Measurements from ENCODE around the gene GMDS. TPM values are rescaled to one million over a fixed set of nuclear protein-coding genes. Genes with fewer than 3 reads are reported as not detected.

The GMDS gene
- total RNA-seq, 2 experiments from 2014 or later = 31.1 to 35.9 TPM

GRCh38 chr6:2078888-2079287, 166.5 kb downstream of the GMDS start:
- H3K36me3 Mint-ChIP-seq (ENCODE audit: low read depth) = peaks cover 10% of the 10 kb centered on the region
- no peak overlapping the region for H3K4me3 Mint-ChIP-seq
- ChIA-PET CTCF (no interaction called here), POLR2A (no interaction called here)
- H3K27ac Mint-ChIP-seq = no peak overlapping the region
- peaks cover 6% of the 10 kb centered on the region for H3K27me3 Mint-ChIP-seq
- peaks cover 19% of the 10 kb centered on the region for H3K9me3 Mint-ChIP-seq
- DNase-seq = no peak
- H3K4me1 Mint-ChIP-seq = peaks cover 35% of the 10 kb centered on the region

GRCh38 chr6:2077826-2078225, 167.6 kb downstream of the GMDS start:
- Mint-ChIP-seq H3K4me3 (no peak overlapping the region), H3K27me3 (peaks cover 3% of the 10 kb centered on the region), H3K27ac (no peak overlapping the region), H3K9me3 (peaks cover 19% of the 10 kb centered on the region), H3K4me1 (peaks cover 31% of the 10 kb centered on the region), H3K36me3 (ENCODE audit: low read depth) (peaks cover 10% of the 10 kb centered on the region)
- no peak for DNase-seq
- ChIA-PET CTCF (no interaction called here), POLR2A (no interaction called here)

- DNase-seq = no peak
- H3K9me3 Mint-ChIP-seq = peaks cover 11% of the 10 kb centered on the region
- H3K4me3 Mint-ChIP-seq = no peak overlapping the region
- ChIA-PET CTCF (no interaction called here), POLR2A (no interaction called here)
- H3K27me3 Mint-ChIP-seq = peaks cover 3% of the 10 kb centered on the region
- H3K36me3 Mint-ChIP-seq (ENCODE audit: low read depth) = peaks cover 3% of the 10 kb centered on the region
- H3K4me1 Mint-ChIP-seq = no peaks in the 10 kb centered on the region
- H3K27ac Mint-ChIP-seq = no peak overlapping the region
Measured at GRCh38 chr6:2073476-2073875, 171.9 kb downstream of the GMDS start.

- Mint-ChIP-seq H3K27me3 (no peaks in the 10 kb centered on the region), H3K36me3 (ENCODE audit: low read depth) (no peaks in the 10 kb centered on the region), H3K4me1 (no peaks in the 10 kb centered on the region), H3K27ac (no peak overlapping the region), H3K4me3 (no peak overlapping the region), H3K9me3 (peaks cover 5% of the 10 kb centered on the region)
- ChIA-PET CTCF (no interaction called here), POLR2A (no interaction called here)
- DNase-seq = no peak
Measured at GRCh38 chr6:2072453-2072852, 173.0 kb downstream of the GMDS start.

- CTCF ChIA-PET = no interaction called here
- H3K4me1 Mint-ChIP-seq = no peaks in the 10 kb centered on the region
Measured at GRCh38 chr6:2063547-2063946, 181.9 kb downstream of the GMDS start.

GRCh38 chr6:2061880-2062279, 183.5 kb downstream of the GMDS start:
- H3K27ac Mint-ChIP-seq = no peak overlapping the region
- H3K9me3 Mint-ChIP-seq = peaks cover 3% of the 10 kb centered on the region
- H3K4me3 Mint-ChIP-seq = no peak overlapping the region
- ChIA-PET POLR2A (no interaction called here), CTCF (no interaction called here)
- peaks cover 4% of the 10 kb centered on the region for H3K36me3 Mint-ChIP-seq (ENCODE audit: low read depth)
- H3K4me1 Mint-ChIP-seq = no peaks in the 10 kb centered on the region
- no peak for DNase-seq
- H3K27me3 Mint-ChIP-seq = no peaks in the 10 kb centered on the region

More at GRCh38 chr6:2063547-2063946, 181.9 kb downstream of the GMDS start:
- H3K36me3 Mint-ChIP-seq (ENCODE audit: low read depth) = no peaks in the 10 kb centered on the region
- POLR2A ChIA-PET = no interaction called here
- no peak overlapping the region for H3K27ac Mint-ChIP-seq
- H3K4me3 Mint-ChIP-seq = no peak overlapping the region
- H3K9me3 Mint-ChIP-seq = peaks cover 3% of the 10 kb centered on the region
- no peak for DNase-seq
- no peaks in the 10 kb centered on the region for H3K27me3 Mint-ChIP-seq

- DNase-seq = no peak
- peaks cover 3% of the 10 kb centered on the region for H3K9me3 Mint-ChIP-seq
- no peaks in the 10 kb centered on the region for H3K4me1 Mint-ChIP-seq
- H3K4me3 Mint-ChIP-seq = no peak overlapping the region
- no peak overlapping the region for H3K27ac Mint-ChIP-seq
- CTCF ChIA-PET = no interaction called here
- H3K27me3 Mint-ChIP-seq = no peaks in the 10 kb centered on the region
- POLR2A ChIA-PET = no interaction called here
- peaks cover 4% of the 10 kb centered on the region for H3K36me3 Mint-ChIP-seq (ENCODE audit: low read depth)
Measured at GRCh38 chr6:2055911-2056310, 189.5 kb downstream of the GMDS start.

- no peaks in the 10 kb centered on the region for H3K27me3 Mint-ChIP-seq
- H3K4me1 Mint-ChIP-seq = no peaks in the 10 kb centered on the region
- DNase-seq = no peak
- CTCF ChIA-PET = no interaction called here
- H3K4me3 Mint-ChIP-seq = no peak overlapping the region
- POLR2A ChIA-PET = no interaction called here
- H3K27ac Mint-ChIP-seq = no peak overlapping the region
- H3K36me3 Mint-ChIP-seq (ENCODE audit: low read depth) = peaks cover 4% of the 10 kb centered on the region
- H3K9me3 Mint-ChIP-seq = no peaks in the 10 kb centered on the region
Measured at GRCh38 chr6:2055143-2055542, 190.3 kb downstream of the GMDS start.

- H3K4me1 Mint-ChIP-seq = no peaks in the 10 kb centered on the region
- H3K27ac Mint-ChIP-seq = peak overlapping the region; percentile 10
- H3K27me3 Mint-ChIP-seq = no peaks in the 10 kb centered on the region
- DNase-seq = no peak
- H3K4me3 Mint-ChIP-seq = no peak overlapping the region
- CTCF ChIA-PET = no interaction called here
- H3K9me3 Mint-ChIP-seq = no peaks in the 10 kb centered on the region
- peaks cover 4% of the 10 kb centered on the region for H3K36me3 Mint-ChIP-seq (ENCODE audit: low read depth)
- POLR2A ChIA-PET = no interaction called here
Measured at GRCh38 chr6:2054516-2055067, 190.8 kb downstream of the GMDS start.

- peaks cover 4% of the 10 kb centered on the region for H3K36me3 Mint-ChIP-seq (ENCODE audit: low read depth)
- no peak overlapping the region for H3K4me3 Mint-ChIP-seq
- H3K9me3 Mint-ChIP-seq = no peaks in the 10 kb centered on the region
- DNase-seq = no peak
- ChIA-PET POLR2A (no interaction called here), CTCF (no interaction called here)
- no peaks in the 10 kb centered on the region for H3K4me1 Mint-ChIP-seq
- no peak overlapping the region for H3K27ac Mint-ChIP-seq
- no peaks in the 10 kb centered on the region for H3K27me3 Mint-ChIP-seq
Measured at GRCh38 chr6:2053691-2054090, 191.7 kb downstream of the GMDS start.

- Mint-ChIP-seq H3K4me1 (no peaks in the 10 kb centered on the region), H3K36me3 (ENCODE audit: low read depth) (no peaks in the 10 kb centered on the region), H3K4me3 (no peak overlapping the region), H3K27ac (no peak overlapping the region), H3K9me3 (no peaks in the 10 kb centered on the region), H3K27me3 (no peaks in the 10 kb centered on the region)
- ChIA-PET POLR2A (no interaction called here), CTCF (no interaction called here)
- DNase-seq = no peak
Measured at GRCh38 chr6:2047855-2048254, 197.6 kb downstream of the GMDS start.

GRCh38 chr6:2044192-2044591, 201.2 kb downstream of the GMDS start:
- Mint-ChIP-seq H3K27ac (no peak overlapping the region), H3K9me3 (no peaks in the 10 kb centered on the region), H3K36me3 (ENCODE audit: low read depth) (no peaks in the 10 kb centered on the region), H3K27me3 (no peaks in the 10 kb centered on the region), H3K4me1 (no peaks in the 10 kb centered on the region), H3K4me3 (no peak overlapping the region)
- ChIA-PET CTCF (interaction anchor here (1.0 kb wide), 1 partner anchor 36 kb away, joined by 3 read pairs; no protein-coding TSS in a partner anchor), POLR2A (no interaction called here)
- no peak for DNase-seq

GRCh38 chr6:2042956-2043648, 202.3 kb downstream of the GMDS start:
- Mint-ChIP-seq H3K36me3 (ENCODE audit: low read depth) (no peaks in the 10 kb centered on the region), H3K9me3 (no peaks in the 10 kb centered on the region), H3K4me1 (peaks cover 10% of the 10 kb centered on the region), H3K27me3 (no peaks in the 10 kb centered on the region), H3K4me3 (no peak overlapping the region), H3K27ac (no peak overlapping the region)
- POLR2A ChIA-PET = no interaction called here
- CTCF ChIA-PET = no interaction called here
- DNase-seq = no peak

- ChIA-PET CTCF (interaction anchor here (0.9 kb wide), 1 partner anchor 25 kb away, joined by 3 read pairs; no protein-coding TSS in a partner anchor), POLR2A (interaction anchor here (0.7 kb wide), 1 partner anchor 177 kb away, joined by 3 read pairs; no protein-coding TSS in a partner anchor)
- Mint-ChIP-seq H3K27ac (peak overlapping the region; percentile 48), H3K27me3 (peaks cover 7% of the 10 kb centered on the region), H3K4me3 (peak overlapping the region; percentile 5), H3K4me1 (peaks cover 29% of the 10 kb centered on the region), H3K36me3 (ENCODE audit: low read depth) (peaks cover 2% of the 10 kb centered on the region), H3K9me3 (no peaks in the 10 kb centered on the region)
- peak; percentile 78 for DNase-seq
Measured at GRCh38 chr6:2038092-2038491, 207.3 kb downstream of the GMDS start.
